Breast epithelium (tissue), 3 donors: ENCODE measurements around the gene BRDT.

Source experiments
- POLR2A ChIP-seq: fragments of 450-650 bp; IDR thresholded peaks from one replicate; pipeline ENCODE4 v1.6.1; 2016; ENCODE audit warnings: antibody characterized with exemption, mild to moderate bottlenecking, moderate library complexity
- POLR2AphosphoS5 ChIP-seq, 3 donors: sonication (generic); formaldehyde crosslinking; IDR thresholded peaks; one replicate each; pipeline ENCODE4 v1.6.1; 2017; ENCODE audit warnings: antibody characterized with exemption in 3 of 3
- TF ChIP-seq, protein P1 (sequence below), 3 donors: fragments of 450-650 bp; IDR thresholded peaks; one replicate each; pipeline ENCODE4 v1.5.1; 2016 to 2017; ENCODE audit warnings: antibody characterized with exemption in 3 of 3, mild to moderate bottlenecking in 3 of 3, moderate library complexity in 3 of 3

- TF ChIP-seq POLR2AphosphoS5 (IDR thresholded peaks at IDR 0.05) = no peak
- TF ChIP-seq, protein P1, sequence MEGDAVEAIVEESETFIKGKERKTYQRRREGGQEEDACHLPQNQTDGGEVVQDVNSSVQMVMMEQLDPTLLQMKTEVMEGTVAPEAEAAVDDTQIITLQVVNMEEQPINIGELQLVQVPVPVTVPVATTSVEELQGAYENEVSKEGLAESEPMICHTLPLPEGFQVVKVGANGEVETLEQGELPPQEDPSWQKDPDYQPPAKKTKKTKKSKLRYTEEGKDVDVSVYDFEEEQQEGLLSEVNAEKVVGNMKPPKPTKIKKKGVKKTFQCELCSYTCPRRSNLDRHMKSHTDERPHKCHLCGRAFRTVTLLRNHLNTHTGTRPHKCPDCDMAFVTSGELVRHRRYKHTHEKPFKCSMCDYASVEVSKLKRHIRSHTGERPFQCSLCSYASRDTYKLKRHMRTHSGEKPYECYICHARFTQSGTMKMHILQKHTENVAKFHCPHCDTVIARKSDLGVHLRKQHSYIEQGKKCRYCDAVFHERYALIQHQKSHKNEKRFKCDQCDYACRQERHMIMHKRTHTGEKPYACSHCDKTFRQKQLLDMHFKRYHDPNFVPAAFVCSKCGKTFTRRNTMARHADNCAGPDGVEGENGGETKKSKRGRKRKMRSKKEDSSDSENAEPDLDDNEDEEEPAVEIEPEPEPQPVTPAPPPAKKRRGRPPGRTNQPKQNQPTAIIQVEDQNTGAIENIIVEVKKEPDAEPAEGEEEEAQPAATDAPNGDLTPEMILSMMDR (IDR thresholded peaks at IDR 0.05) = no peak
- no peak for TF ChIP-seq POLR2A
These were observed 3.0 kb downstream of the BRDT start for GRCh38 chr1:91952187-91952586.
